ENCODE measurements around the gene ZNF385A. TPM values are rescaled to one million over a fixed set of nuclear protein-coding genes. Genes with fewer than 3 reads are reported as not detected.

ZNF385A gene
- total and polyA plus RNA-seq, 2 of the 8 experiments (the other 6 are each of a cell fraction or from before 2014, with no cell fraction given): 5.2 to 14.3 TPM

- Histone ChIP-seq H2BK5ac (ENCODE audit: low read depth, low read length) (no peak overlapping the region), H3K79me2 (ENCODE audit: control insufficient read depth in 1 of 2, insufficient read depth in 2 of 2, low read length in 2 of 2) (no peaks in the 10 kb centered on the region), H3K79me1 (ENCODE audit: low read depth, low read length) (no peaks in the 10 kb centered on the region), H4K5ac (ENCODE audit: insufficient read length, low read depth, low read length) (no peak overlapping the region), H2BK20ac (ENCODE audit: low read length) (no peak overlapping the region), H2BK12ac (ENCODE audit: low read depth, low read length) (peak overlapping the region; percentile 68; the same call in 1 of the 2 replicates), H3K4me3 (ENCODE audit: extremely low read depth in 1 of 4, insufficient read depth in 2 of 4, low read depth in 3 of 4, low read length in 4 of 4) (0 out of 8 replicates have a peak overlapping the region, but pooled peaks of 1 of the 4 experiments have one; percentile 3), H3K4me2 (ENCODE audit: insufficient read depth in 1 of 2, low read depth in 2 of 2, low read length in 2 of 2) (peak overlapping the region in 1 of 2 experiments; percentile 15; a peak in 1 of 4 replicates), H3K4ac (replicated peaks; ENCODE audit: insufficient read length, low read depth, low read length) (no peak overlapping the region), H2AFZ (ENCODE audit: low read length) (no peak overlapping the region), H3K9ac (replicated peaks in 1 of 4; ENCODE audit: extremely low read depth in 1 of 4, low read depth in 3 of 4, low read length in 3 of 4) (no peak overlapping the region), H3K4me1 (replicated peaks in 1 of 4; ENCODE audit: control insufficient read depth in 3 of 4, insufficient read depth in 4 of 4, low read length in 3 of 4) (peaks cover 0 to 14% (median 11%) of the 10 kb centered on the region in 4 experiments; a peak in 6 of 7 replicates), H4K8ac (ENCODE audit: extremely low read depth, insufficient read depth, low read length) (no peak overlapping the region), H3K36me3 (ENCODE audit: control insufficient read depth in 2 of 4, insufficient read depth in 4 of 4, low read length in 3 of 4) (no peaks in the 10 kb centered on the region), H3K23ac (ENCODE audit: insufficient read length) (no peak overlapping the region), H4K20me1 (replicated peaks in 1 of 2; ENCODE audit: control insufficient read depth in 1 of 2, insufficient read depth in 2 of 2, low read length in 2 of 2) (no peaks in the 10 kb centered on the region), H3K14ac (ENCODE audit: insufficient read length) (no peak overlapping the region), H2BK120ac (replicated peaks; ENCODE audit: low read depth, low read length) (no peak overlapping the region), H3K23me2 (ENCODE audit: low read depth, low read length) (no peaks in the 10 kb centered on the region), H3K56ac (replicated peaks; ENCODE audit: insufficient read length, low read depth, low read length) (no peak overlapping the region), H4K91ac (replicated peaks; ENCODE audit: insufficient read length, low read length) (no peak overlapping the region), H2BK15ac (ENCODE audit: low read length) (peak overlapping the region; percentile 65; the same call in 1 of the 2 replicates), H3K18ac (ENCODE audit: extremely low read depth, low read length) (no peak overlapping the region), H3K9me3 (ENCODE audit: insufficient read depth in 2 of 2, low read depth in 1 of 2, low read length in 1 of 2) (no peaks in the 10 kb centered on the region), H3K27ac (ENCODE audit: low read depth, low read length) (no peak overlapping the region), H2AK5ac (ENCODE audit: low read depth, low read length) (peak overlapping the region; percentile 66; the same call in 1 of the 2 replicates), H3K27me3 (replicated peaks in 1 of 4; ENCODE audit: control insufficient read depth in 3 of 4, extremely low read depth in 1 of 4, insufficient read depth in 3 of 4, low read length in 3 of 4) (peaks cover 3 to 38% (median 26%) of the 10 kb centered on the region in 4 experiments)
- 87% methylated on average over 4 of the region's 4 CpGs; no CpG with 5 or more reads in 1 of the 2 experiments for WGBS, 2 experiments (ENCODE audit: extremely low coverage in 1 of 2, insufficient coverage in 1 of 2, insufficient read length in 1 of 2, insufficient replicate concordance in 2 of 2, low coverage in 1 of 2, low lambda C conversion rate in 2 of 2, missing lambda C conversion rate in 1 of 2)
- ChIA-PET POLR2A (ENCODE audit: partially characterized antibody) (interaction anchor here (1.3 to 1.8 kb wide), 3 partner anchors 17 to 152 kb away, joined by 3 to 8 read pairs (median 4); no protein-coding TSS in a partner anchor), CTCF (ENCODE audit: partially characterized antibody) (interaction anchor here (0.7 to 26.1 kb wide), 13 partner anchors 6 to 53 kb away, joined by 3 to 742 read pairs (median 5); partner anchors contain the start of gene ITGA5)
- no peak for FAIRE-seq
- DNase-seq (ENCODE audit: low read depth in 1 of 2, low spot score in 2 of 2): no peak
- no peak for TF ChIP-seq ZNF274 (IDR thresholded peaks at IDR 0.05; ENCODE audit: borderline replicate concordance, extremely low read depth, low read length)
- TF ChIP-seq POLR2A (IDR thresholded peaks at IDR 0.05; ENCODE audit: control extremely low read depth in 1 of 2, low read depth in 2 of 2, low read length in 2 of 2): no peak
Measured at GRCh38 chr12:54432815-54433164, 48.3 kb upstream of the ZNF385A start.
